Endometrium (tissue), 2 donors: Measurements from ENCODE around the gene XRN1.

Experiments
- FAIRE-seq: peaks from 2 replicates; lab custom pipeline; 2012; peaks lifted over from hg19 to GRCh38; lab: Jason Lieb, UNC
- donor health status: control.
- donor health status: control.

The XRN1 gene

GRCh38 chr3:142268426-142268825 lies 179.4 kb downstream of the XRN1 start:
- FAIRE-seq = no peak

DNA sequence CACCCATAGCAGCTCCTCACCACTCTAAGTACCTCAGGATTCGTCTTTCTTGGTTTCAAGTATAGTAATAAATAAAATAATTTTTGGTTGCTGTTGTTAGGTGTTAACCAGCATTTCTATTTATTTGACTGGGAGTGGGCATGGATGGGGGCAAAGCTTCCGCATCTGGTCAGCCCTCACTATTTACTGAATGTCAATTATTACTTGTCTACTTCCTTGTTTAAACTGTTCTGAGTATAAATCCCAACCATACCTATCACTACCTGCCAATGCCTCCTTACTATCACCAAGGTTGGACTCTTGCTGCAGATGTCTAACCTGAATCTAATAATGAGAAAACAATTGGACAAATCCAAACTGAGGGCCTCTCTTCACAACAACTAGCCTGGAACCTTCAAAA lies 180.6 kb downstream of the XRN1 start:
- no peak for FAIRE-seq

GRCh38 chr3:142263112-142263511 lies 184.7 kb downstream of the XRN1 start:
- no peak for FAIRE-seq

- no peak for FAIRE-seq
These were observed 188.5 kb downstream of the XRN1 start for GRCh38 chr3:142259359-142259758.

- FAIRE-seq = no peak
These were observed 191.0 kb downstream of the XRN1 start for GRCh38 chr3:142256712-142257333.
